ENCODE measurements around the gene TBC1D1. TPM values are rescaled to one million over a fixed set of nuclear protein-coding genes. Genes with fewer than 3 reads are reported as not detected.

Gene TBC1D1
- total RNA-seq, 1 donor from 2014 or later, result 78.9 TPM

GRCh38 chr4:38106886-38107514 is 216.1 kb downstream of the TBC1D1 start:
- Mint-ChIP-seq H3K36me3 (peaks cover 34% of the 10 kb centered on the region), H3K4me1 (peaks cover 22% of the 10 kb centered on the region), H3K27ac (no peak overlapping the region), H3K9me3 (no peaks in the 10 kb centered on the region), H3K27me3 (ENCODE audit: low read depth) (no peaks in the 10 kb centered on the region), H3K4me3 (no peak overlapping the region)
- no peak for DNase-seq (ENCODE audit: low spot score in 2 of 2, unreplicated experiment in 2 of 2)
- no peak for TF ChIP-seq CTCF (IDR thresholded peaks at IDR 0.05; ENCODE audit: unreplicated experiment)

GRCh38 chr4:38107818-38108217 is 216.9 kb downstream of the TBC1D1 start:
- DNase-seq (ENCODE audit: low spot score in 2 of 2, unreplicated experiment in 2 of 2), result no peak
- no peaks in the 10 kb centered on the region for H3K9me3 Mint-ChIP-seq
- no peak overlapping the region for H3K4me3 Mint-ChIP-seq
- H3K4me1 Mint-ChIP-seq, result peaks cover 22% of the 10 kb centered on the region
- TF ChIP-seq CTCF (IDR thresholded peaks at IDR 0.05; ENCODE audit: unreplicated experiment), result no peak
- H3K27me3 Mint-ChIP-seq (ENCODE audit: low read depth), result no peaks in the 10 kb centered on the region
- no peak overlapping the region for H3K27ac Mint-ChIP-seq
- H3K36me3 Mint-ChIP-seq, result peaks cover 32% of the 10 kb centered on the region

- Mint-ChIP-seq H3K36me3 (peaks cover 26% of the 10 kb centered on the region), H3K27me3 (ENCODE audit: low read depth) (no peaks in the 10 kb centered on the region), H3K9me3 (no peaks in the 10 kb centered on the region), H3K27ac (no peak overlapping the region), H3K4me1 (peaks cover 27% of the 10 kb centered on the region), H3K4me3 (no peak overlapping the region)
- no peak for DNase-seq (ENCODE audit: low spot score in 2 of 2, unreplicated experiment in 2 of 2)
- TF ChIP-seq CTCF (IDR thresholded peaks at IDR 0.05; ENCODE audit: unreplicated experiment), result no peak
Observed at GRCh38 chr4:38109370-38109769, 218.5 kb downstream of the TBC1D1 start.

GRCh38 chr4:38109896-38110295 is 219.0 kb downstream of the TBC1D1 start:
- Mint-ChIP-seq H3K4me1 (peaks cover 32% of the 10 kb centered on the region), H3K36me3 (peaks cover 26% of the 10 kb centered on the region), H3K9me3 (no peaks in the 10 kb centered on the region), H3K27me3 (ENCODE audit: low read depth) (no peaks in the 10 kb centered on the region), H3K4me3 (no peak overlapping the region), H3K27ac (no peak overlapping the region)
- TF ChIP-seq CTCF (IDR thresholded peaks at IDR 0.05; ENCODE audit: unreplicated experiment), result no peak
- no peak for DNase-seq (ENCODE audit: low spot score in 2 of 2, unreplicated experiment in 2 of 2)

GRCh38 chr4:38111024-38111423 is 220.1 kb downstream of the TBC1D1 start:
- H3K4me3 Mint-ChIP-seq, result no peak overlapping the region

More at GRCh38 chr4:38111024-38111423, 220.1 kb downstream of the TBC1D1 start:
- Mint-ChIP-seq H3K4me1 (peaks cover 35% of the 10 kb centered on the region), H3K27me3 (ENCODE audit: low read depth) (no peaks in the 10 kb centered on the region), H3K9me3 (no peaks in the 10 kb centered on the region), H3K36me3 (peaks cover 21% of the 10 kb centered on the region), H3K27ac (no peak overlapping the region)
- no peak for DNase-seq (ENCODE audit: low spot score in 2 of 2, unreplicated experiment in 2 of 2)
- no peak for TF ChIP-seq CTCF (IDR thresholded peaks at IDR 0.05; ENCODE audit: unreplicated experiment)

All from mesothelial cell of epicardium (in vitro differentiated cells).